GM19468 (cell line): ENCODE results near the gene IGFBP7.
"Not testable (repeated sequence)": the region's sequence is repeated elsewhere in the genome, so short reads cannot be mapped to it uniquely, and the experiment has no call there.

Source experiments
- ATAC-seq: cut with Tn5 transposase; IDR thresholded peaks from one replicate; pipeline ENCODE4 v1.9.1; 2021; ENCODE audit warnings: mild to moderate bottlenecking, moderate library complexity, moderate number of reproducible peaks; ENCODE audit not compliant: unreplicated experiment; ENCODE audit errors: extremely low read depth

IGFBP7 gene

GRCh38 chr4:57076646-57077045 lies 33.5 kb downstream of the IGFBP7 start:
- no peak for ATAC-seq

- no peak for ATAC-seq
Measured at GRCh38 chr4:57075367-57075766, 34.8 kb downstream of the IGFBP7 start.

- ATAC-seq = no peak
Measured at GRCh38 chr4:57074744-57075143, 35.4 kb downstream of the IGFBP7 start.

- no peak for ATAC-seq
Measured at GRCh38 chr4:57073559-57073958, 36.6 kb downstream of the IGFBP7 start.

- no peak for ATAC-seq
Measured at GRCh38 chr4:57071326-57071725, 38.9 kb downstream of the IGFBP7 start.

- no peak for ATAC-seq
Measured at GRCh38 chr4:57070461-57070860, 39.7 kb downstream of the IGFBP7 start.

- ATAC-seq = no peak
Measured at GRCh38 chr4:57068237-57068981, 41.8 kb downstream of the IGFBP7 start.

- no peak for ATAC-seq
Measured at GRCh38 chr4:57065730-57066482, 44.3 kb downstream of the IGFBP7 start.

- no peak for ATAC-seq
Measured at GRCh38 chr4:57064811-57065711, 45.1 kb downstream of the IGFBP7 start.

GRCh38 chr4:57064120-57064519 lies 46.1 kb downstream of the IGFBP7 start:
- no peak for ATAC-seq

- no peak for ATAC-seq
Measured at GRCh38 chr4:57063518-57063917, 46.7 kb downstream of the IGFBP7 start.

- no peak for ATAC-seq
Measured at GRCh38 chr4:57061395-57061794, 48.8 kb downstream of the IGFBP7 start.

- ATAC-seq = not testable (repeated sequence)
Measured at GRCh38 chr4:57060717-57061067, 49.5 kb downstream of the IGFBP7 start.

- no peak for ATAC-seq
Measured at GRCh38 chr4:57059890-57060716, 50.1 kb downstream of the IGFBP7 start.

GRCh38 chr4:57055886-57056285 lies 54.3 kb downstream of the IGFBP7 start:
- no peak for ATAC-seq

- ATAC-seq = no peak
Measured at GRCh38 chr4:57053508-57053907, 56.7 kb downstream of the IGFBP7 start.

- ATAC-seq = no peak
Measured at GRCh38 chr4:57051524-57051923, 58.7 kb downstream of the IGFBP7 start.

GRCh38 chr4:57051095-57051494 lies 59.1 kb downstream of the IGFBP7 start:
- ATAC-seq = no peak

GRCh38 chr4:57048590-57049304 lies 61.4 kb downstream of the IGFBP7 start:
- no peak for ATAC-seq
